GM18909 (cell line): ENCODE results near the gene TGM6.

Experiments
- ATAC-seq: cut with Tn5 transposase; IDR thresholded peaks from one replicate; pipeline ENCODE4 v1.9.1; 2021; ENCODE audit warnings: mild to moderate bottlenecking; ENCODE audit not compliant: unreplicated experiment, poor library complexity

TGM6 gene

GRCh38 chr20:2476742-2477615 lies 96.3 kb downstream of the TGM6 start:
- no peak for ATAC-seq

GRCh38 chr20:2480381-2480780 lies 99.7 kb downstream of the TGM6 start:
- no peak for ATAC-seq
